ENCODE measurements around the gene ACTG2. TPM values are rescaled to one million over a fixed set of nuclear protein-coding genes. Genes with fewer than 3 reads are reported as not detected.

ACTG2 gene
- total RNA-seq, 2 donors from 2014 or later, result 251 to 325 TPM

GRCh38 chr2:73897240-73897583 lies 4.4 kb downstream of the ACTG2 start:
- peak overlapping the region; percentile 76 for H3K4me3 ChIP-seq
- H3K36me3 ChIP-seq, result no peaks in the 10 kb centered on the region
- no peaks in the 10 kb centered on the region for H3K27me3 ChIP-seq (replicated peaks; ENCODE audit: insufficient read depth)
- no peak for TF ChIP-seq CTCF (IDR thresholded peaks at IDR 0.05)
- H3K9me3 ChIP-seq, result no peaks in the 10 kb centered on the region
- peaks cover 12 to 78% of the 10 kb centered on the region in 2 donors for H3K4me1 ChIP-seq (ENCODE audit: control insufficient read depth in 1 of 2, low read depth in 2 of 2)
- ATAC-seq (ENCODE audit: insufficient number of reproducible peaks, low FRiP score, low read depth) (no peak), DNase-seq (ENCODE audit: low spot score) (no peak)
- peak overlapping the region; percentile 85 to 93 for H3K27ac ChIP-seq

GRCh38 chr2:73897934-73898333 lies 5.1 kb downstream of the ACTG2 start:
- Histone ChIP-seq H3K27me3 (replicated peaks; ENCODE audit: insufficient read depth) (no peaks in the 10 kb centered on the region), H3K36me3 (peaks cover 5% of the 10 kb centered on the region), H3K27ac (peak overlapping the region; percentile 85 to 93), H3K9me3 (no peaks in the 10 kb centered on the region), H3K4me1 (ENCODE audit: control insufficient read depth in 1 of 2, low read depth in 2 of 2) (peaks cover 12 to 71% of the 10 kb centered on the region in 2 donors), H3K4me3 (peak overlapping the region; percentile 76)
- TF ChIP-seq CTCF (IDR thresholded peaks at IDR 0.05), result no peak
- ATAC-seq (ENCODE audit: insufficient number of reproducible peaks, low FRiP score, low read depth) (no peak), DNase-seq (ENCODE audit: low spot score) (no peak)

- Histone ChIP-seq H3K27ac (peak overlapping the region; percentile 39), H3K36me3 (peaks cover 9% of the 10 kb centered on the region), H3K4me1 (ENCODE audit: control insufficient read depth in 1 of 2, low read depth in 2 of 2) (peaks cover 12 to 56% of the 10 kb centered on the region in 2 donors), H3K4me3 (no peak overlapping the region), H3K9me3 (no peaks in the 10 kb centered on the region), H3K27me3 (replicated peaks; ENCODE audit: insufficient read depth) (no peaks in the 10 kb centered on the region)
- DNase-seq (ENCODE audit: low spot score) (no peak), ATAC-seq (ENCODE audit: insufficient number of reproducible peaks, low FRiP score, low read depth) (no peak)
- no peak for TF ChIP-seq CTCF (IDR thresholded peaks at IDR 0.05)
These were observed 7.1 kb downstream of the ACTG2 start for GRCh38 chr2:73899801-73900336.

- H3K4me3 ChIP-seq, result no peak overlapping the region
- peak overlapping the region in 1 of 2 donors; percentile 39 for H3K27ac ChIP-seq
- H3K9me3 ChIP-seq, result no peaks in the 10 kb centered on the region
- peaks cover 9% of the 10 kb centered on the region for H3K36me3 ChIP-seq
- H3K27me3 ChIP-seq (replicated peaks; ENCODE audit: insufficient read depth), result no peaks in the 10 kb centered on the region
- ATAC-seq (ENCODE audit: insufficient number of reproducible peaks, low FRiP score, low read depth) (no peak), DNase-seq (ENCODE audit: low spot score) (no peak)
- no peak for TF ChIP-seq CTCF (IDR thresholded peaks at IDR 0.05)
- peaks cover 9 to 50% of the 10 kb centered on the region in 2 donors for H3K4me1 ChIP-seq (ENCODE audit: control insufficient read depth in 1 of 2, low read depth in 2 of 2)
These were observed 8.3 kb downstream of the ACTG2 start for GRCh38 chr2:73901143-73901542.

GRCh38 chr2:73902284-73902683 lies 9.5 kb downstream of the ACTG2 start:
- Histone ChIP-seq H3K27me3 (replicated peaks; ENCODE audit: insufficient read depth) (no peaks in the 10 kb centered on the region), H3K4me1 (ENCODE audit: control insufficient read depth in 1 of 2, low read depth in 2 of 2) (peaks cover 0 to 39% of the 10 kb centered on the region in 2 donors), H3K36me3 (peaks cover 9% of the 10 kb centered on the region), H3K4me3 (no peak overlapping the region), H3K27ac (no peak overlapping the region), H3K9me3 (no peaks in the 10 kb centered on the region)
- ATAC-seq (ENCODE audit: insufficient number of reproducible peaks, low FRiP score, low read depth), result no peak
- DNase-seq (ENCODE audit: low spot score), result no peak
- no peak for TF ChIP-seq CTCF (IDR thresholded peaks at IDR 0.05)

Data from thoracic aorta (tissue), 2 donors.